GM21367 (cell line): ENCODE measurements around the gene RTTN.
A peak's percentile ranks its signal among the peaks of the same experiment; 100 is the strongest.
"Not testable (repeated sequence)": the region's sequence is repeated elsewhere in the genome, so short reads cannot be mapped to it uniquely, and the experiment has no call there.

Experiments used
- ATAC-seq: cut with Tn5 transposase; IDR thresholded peaks from one replicate; pipeline ENCODE4 v1.9.1; 2021; ENCODE audit not compliant: unreplicated experiment

The RTTN gene

GRCh38 chr18:69987870-69988269 lies 217.6 kb downstream of the RTTN start:
- no peak for ATAC-seq

- no peak for ATAC-seq
Observed at GRCh38 chr18:69985239-69985638, 220.2 kb downstream of the RTTN start.

- no peak for ATAC-seq
Observed at GRCh38 chr18:69982417-69982816, 223.1 kb downstream of the RTTN start.

GRCh38 chr18:69981948-69982347 lies 223.5 kb downstream of the RTTN start:
- peak; percentile 44 for ATAC-seq

GRCh38 chr18:69980982-69981804 lies 224.3 kb downstream of the RTTN start:
- no peak for ATAC-seq

- no peak for ATAC-seq
Observed at GRCh38 chr18:69980509-69980908, 225.0 kb downstream of the RTTN start.

GRCh38 chr18:69978732-69979715 lies 226.5 kb downstream of the RTTN start:
- ATAC-seq = peak; percentile 81

- ATAC-seq = not testable (repeated sequence)
Observed at GRCh38 chr18:69975294-69975693, 230.2 kb downstream of the RTTN start.

GRCh38 chr18:69974365-69974764 lies 231.1 kb downstream of the RTTN start:
- ATAC-seq = no peak

DNA sequence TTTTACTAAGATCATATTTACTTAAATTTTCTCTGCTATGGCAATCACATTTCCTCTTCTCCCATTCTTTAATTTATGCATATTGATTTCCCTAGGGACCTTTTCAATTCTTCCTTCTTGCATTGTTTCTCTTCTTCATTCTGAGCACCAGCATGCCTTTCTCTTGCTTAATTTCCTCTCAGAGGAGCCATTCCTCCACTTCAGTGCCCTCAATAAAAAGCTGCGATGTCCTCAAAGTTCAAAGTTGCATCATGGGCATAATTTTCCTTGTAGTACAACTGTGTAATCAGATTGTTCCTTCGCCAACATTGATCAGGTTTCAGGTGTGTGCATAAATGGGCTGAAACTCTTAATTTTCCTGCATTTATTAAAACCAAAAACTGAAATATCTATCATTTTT lies 236.0 kb downstream of the RTTN start:
- no peak for ATAC-seq

- no peak for ATAC-seq
Observed at GRCh38 chr18:69968039-69968438, 237.4 kb downstream of the RTTN start.

DNA sequence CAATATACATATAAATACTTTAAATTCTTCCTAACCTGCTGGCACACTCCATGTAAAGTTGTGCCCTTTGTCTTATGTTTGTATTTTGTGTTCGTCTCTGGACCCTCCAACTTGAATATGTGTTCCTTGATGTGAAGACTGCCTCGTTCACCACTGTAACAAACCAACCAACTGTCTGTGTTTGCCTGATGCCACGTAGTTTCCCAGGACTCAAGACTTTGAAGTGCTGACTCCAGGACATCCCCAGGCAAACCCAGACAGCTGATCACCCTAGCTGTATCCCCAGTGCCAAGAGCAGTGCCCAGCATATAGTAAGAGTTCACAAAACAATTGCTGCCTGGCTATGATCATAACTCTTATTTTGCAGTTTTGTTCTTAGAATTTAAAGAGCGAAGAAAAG lies 242.3 kb downstream of the RTTN start:
- ATAC-seq = no peak

GRCh38 chr18:69961718-69962117 lies 243.8 kb downstream of the RTTN start:
- ATAC-seq = no peak

GRCh38 chr18:69958422-69958821 lies 247.1 kb downstream of the RTTN start:
- peak; percentile 46 for ATAC-seq

- ATAC-seq = no peak
Observed at GRCh38 chr18:69957747-69958146, 247.7 kb downstream of the RTTN start.

GRCh38 chr18:69956665-69957620 lies 248.5 kb downstream of the RTTN start:
- ATAC-seq = no peak

DNA sequence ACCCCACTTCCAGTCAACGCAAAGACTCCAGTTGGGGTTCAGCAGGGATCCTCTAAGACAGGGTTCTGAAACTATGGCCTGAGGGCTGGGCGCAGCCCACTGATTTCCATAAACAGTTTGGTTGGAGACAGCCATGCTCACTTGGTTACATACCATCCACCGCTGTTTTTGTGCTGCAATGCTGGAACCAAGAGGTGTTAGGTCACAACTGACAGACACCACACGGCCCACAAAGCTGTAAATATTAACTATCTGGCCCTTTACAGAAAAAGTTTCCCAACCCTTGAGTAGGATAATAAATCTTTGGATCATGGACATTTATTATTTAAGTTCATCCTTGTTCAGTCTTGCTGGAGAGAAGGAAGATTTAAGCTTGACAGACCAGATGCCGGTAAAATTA lies 249.4 kb downstream of the RTTN start:
- no peak for ATAC-seq

GRCh38 chr18:69954719-69955480 lies 250.6 kb downstream of the RTTN start:
- peak; percentile 23 for ATAC-seq

DNA sequence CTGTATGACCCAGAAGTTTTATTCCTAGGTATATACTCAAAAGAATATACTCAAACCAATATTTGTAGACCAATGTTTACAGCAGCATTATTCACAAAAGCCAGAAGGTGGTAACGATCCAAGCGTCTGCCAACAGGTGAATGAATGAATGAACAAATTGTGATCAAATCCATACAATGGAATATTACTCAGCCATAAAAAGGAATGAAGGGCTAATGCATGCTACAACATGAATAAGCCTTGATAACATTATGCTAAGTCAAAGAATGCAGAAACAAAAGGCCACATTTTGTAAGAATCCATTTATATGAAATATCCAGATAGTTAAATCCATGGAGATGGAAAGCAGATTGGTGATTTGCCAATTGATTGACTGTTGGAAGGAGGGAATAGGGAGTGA lies 252.3 kb downstream of the RTTN start:
- no peak for ATAC-seq
